Effector memory CD4-positive, alpha-beta T cell (primary cell): Measurements from ENCODE around the gene SOHLH1.
"Not testable (repeated sequence)": the region's sequence is repeated elsewhere in the genome, so short reads cannot be mapped to it uniquely, and the experiment has no call there.

Experiments
- DNase-seq, 3 donors: peaks; one replicate each; pipeline ENCODE4 v3.0.0-alpha.2; 2020
- H3K27ac ChIP-seq: 2 replicates; pipeline ENCODE4 v1.7.0; 2013; ENCODE audit warnings: mild to moderate bottlenecking, low read length, moderate library complexity; ENCODE audit not compliant: insufficient read depth, poor library complexity, severe bottlenecking
- H3K27me3 ChIP-seq: replicated peaks from 2 replicates; pipeline ENCODE4 v1.7.0; 2013; ENCODE audit warnings: mild to moderate bottlenecking, low read length; ENCODE audit not compliant: insufficient read depth, control insufficient read depth, poor library complexity, severe bottlenecking
- H3K36me3 ChIP-seq: 2 replicates; pipeline ENCODE4 v1.7.0; 2013; ENCODE audit warnings: mild to moderate bottlenecking, low read length, moderate library complexity; ENCODE audit not compliant: control insufficient read depth, insufficient read depth
- H3K4me1 ChIP-seq: 2 replicates; pipeline ENCODE4 v1.7.0; 2013; ENCODE audit warnings: low read length, mild to moderate bottlenecking; ENCODE audit not compliant: control insufficient read depth, insufficient read depth, poor library complexity, severe bottlenecking
- H3K4me3 ChIP-seq: 2 replicates; pipeline ENCODE4 v1.7.0; 2013; ENCODE audit warnings: low read length, low read depth, mild to moderate bottlenecking; ENCODE audit not compliant: insufficient read depth, poor library complexity, severe bottlenecking
- H3K9me3 ChIP-seq: 2 replicates; pipeline ENCODE4 v1.7.0; 2013; ENCODE audit warnings: mild to moderate bottlenecking, low read length, moderate library complexity; ENCODE audit not compliant: control insufficient read depth

Gene SOHLH1

GRCh38 chr9:135681161-135681560, 18.1 kb downstream of the SOHLH1 start:
- Histone ChIP-seq H3K4me3 (no peak overlapping the region), H3K27ac (no peak overlapping the region), H3K9me3 (no peaks in the 10 kb centered on the region), H3K27me3 (no peaks in the 10 kb centered on the region), H3K36me3 (no peaks in the 10 kb centered on the region), H3K4me1 (no peaks in the 10 kb centered on the region)
- DNase-seq, result no peak

GRCh38 chr9:135680056-135680455, 19.2 kb downstream of the SOHLH1 start:
- no peaks in the 10 kb centered on the region for H3K36me3 ChIP-seq
- no peak for DNase-seq
- no peaks in the 10 kb centered on the region for H3K27me3 ChIP-seq
- no peak overlapping the region for H3K27ac ChIP-seq
- no peaks in the 10 kb centered on the region for H3K9me3 ChIP-seq
- no peak overlapping the region for H3K4me3 ChIP-seq
- no peaks in the 10 kb centered on the region for H3K4me1 ChIP-seq

GRCh38 chr9:135678236-135679017, 20.9 kb downstream of the SOHLH1 start:
- no peak overlapping the region for H3K27ac ChIP-seq
- DNase-seq, result no peak
- no peaks in the 10 kb centered on the region for H3K4me1 ChIP-seq
- no peaks in the 10 kb centered on the region for H3K36me3 ChIP-seq
- H3K27me3 ChIP-seq, result no peaks in the 10 kb centered on the region
- H3K9me3 ChIP-seq, result no peaks in the 10 kb centered on the region
- H3K4me3 ChIP-seq, result no peak overlapping the region

- no peaks in the 10 kb centered on the region for H3K4me1 ChIP-seq
- no peak overlapping the region for H3K27ac ChIP-seq
- H3K9me3 ChIP-seq, result no peaks in the 10 kb centered on the region
- no peaks in the 10 kb centered on the region for H3K27me3 ChIP-seq
- no peaks in the 10 kb centered on the region for H3K36me3 ChIP-seq
- H3K4me3 ChIP-seq, result no peak overlapping the region
- no peak for DNase-seq
Observed at GRCh38 chr9:135677641-135678168, 21.6 kb downstream of the SOHLH1 start.

- Histone ChIP-seq H3K27me3 (no peaks in the 10 kb centered on the region), H3K9me3 (no peaks in the 10 kb centered on the region), H3K36me3 (no peaks in the 10 kb centered on the region), H3K4me1 (no peaks in the 10 kb centered on the region), H3K4me3 (no peak overlapping the region), H3K27ac (no peak overlapping the region)
- no peak for DNase-seq
Observed at GRCh38 chr9:135676891-135677290, 22.4 kb downstream of the SOHLH1 start.

- no peaks in the 10 kb centered on the region for H3K4me1 ChIP-seq
- H3K27me3 ChIP-seq, result no peaks in the 10 kb centered on the region
- H3K27ac ChIP-seq, result no peak overlapping the region
- H3K36me3 ChIP-seq, result no peaks in the 10 kb centered on the region
- no peak overlapping the region for H3K4me3 ChIP-seq
- H3K9me3 ChIP-seq, result no peaks in the 10 kb centered on the region
- no peak for DNase-seq
Observed at GRCh38 chr9:135674977-135675376, 24.3 kb downstream of the SOHLH1 start.

GRCh38 chr9:135673941-135674340, 25.3 kb downstream of the SOHLH1 start:
- Histone ChIP-seq H3K27ac (no peak overlapping the region), H3K27me3 (no peaks in the 10 kb centered on the region)
- DNase-seq, result no peak

GRCh38 chr9:135672786-135673185, 26.5 kb downstream of the SOHLH1 start:
- H3K27me3 ChIP-seq, H3K4me1 ChIP-seq, H3K27ac ChIP-seq, H3K9me3 ChIP-seq, DNase-seq, H3K4me3 ChIP-seq, H3K36me3 ChIP-seq: not testable (repeated sequence)

More at GRCh38 chr9:135673941-135674340, 25.3 kb downstream of the SOHLH1 start:
- Histone ChIP-seq H3K9me3 (no peaks in the 10 kb centered on the region), H3K4me3 (no peak overlapping the region), H3K4me1 (no peaks in the 10 kb centered on the region), H3K36me3 (no peaks in the 10 kb centered on the region)

- H3K27ac ChIP-seq, result no peak overlapping the region
- H3K4me3 ChIP-seq, result no peak overlapping the region
- H3K4me1 ChIP-seq, result no peaks in the 10 kb centered on the region
- H3K36me3 ChIP-seq, result no peaks in the 10 kb centered on the region
- DNase-seq, result no peak
- H3K9me3 ChIP-seq, result no peaks in the 10 kb centered on the region
- no peaks in the 10 kb centered on the region for H3K27me3 ChIP-seq
Observed at GRCh38 chr9:135671591-135672041, 27.7 kb downstream of the SOHLH1 start.

- no peaks in the 10 kb centered on the region for H3K27me3 ChIP-seq
- DNase-seq, result no peak
- H3K9me3 ChIP-seq, result no peaks in the 10 kb centered on the region
- no peak overlapping the region for H3K27ac ChIP-seq
- no peak overlapping the region for H3K4me3 ChIP-seq
- H3K36me3 ChIP-seq, result no peaks in the 10 kb centered on the region
- H3K4me1 ChIP-seq, result no peaks in the 10 kb centered on the region
Observed at GRCh38 chr9:135670721-135671590, 28.3 kb downstream of the SOHLH1 start.
